SK-N-MC (cell line): ENCODE data around the gene ADRM1.
A peak's percentile ranks its signal among the peaks of the same experiment; 100 is the strongest.

Experiments used
- DNase-seq: peaks from one replicate; pipeline ENCODE4 v3.0.0-alpha.2; 2011; ENCODE audit warnings: low read depth, low spot score
- H3K27ac ChIP-seq: fragments of 200-600 bp; sonication (generic); 2 replicates; pipeline ENCODE4 v1.5.1; 2016; ENCODE audit warnings: mixed run types
- H3K36me3 ChIP-seq: fragments of 200-600 bp; sonication (generic); 2 replicates; pipeline ENCODE4 v1.6.1; 2017; ENCODE audit warnings: antibody characterized with exemption, low read length, mixed read lengths; ENCODE audit not compliant: insufficient read depth
- H3K4me3 ChIP-seq: fragments of 200-600 bp; sonication (generic); 2 replicates; pipeline ENCODE4 v1.5.1; 2016
- H3K9ac ChIP-seq: fragments of 200-600 bp; sonication (generic); 2 replicates; pipeline ENCODE4 v1.8.0; 2017; ENCODE audit warnings: mixed run types, mixed read lengths; ENCODE audit not compliant: insufficient read length
- H3K9me3 ChIP-seq: fragments of 200-600 bp; sonication (generic); 2 replicates; pipeline ENCODE4 v1.6.1; 2017; ENCODE audit warnings: low read depth, mild to moderate bottlenecking, antibody characterized with exemption, low read length, moderate library complexity, mixed read lengths
- EZH2 ChIP-seq: fragments of 200-600 bp; sonication (generic); IDR thresholded peaks from one replicate; pipeline ENCODE4 v1.6.1; 2017; ENCODE audit warnings: antibody characterized with exemption
- FOXP2 ChIP-seq: optimal IDR thresholded peaks from 2 replicates; pipeline ENCODE3; 2011; ENCODE audit warnings: mild to moderate bottlenecking, moderate library complexity; ENCODE audit not compliant: insufficient read depth; ENCODE audit errors: extremely low read length, control extremely low read depth
- POLR2AphosphoS5 ChIP-seq: IDR thresholded peaks from 2 replicates; pipeline ENCODE4 v1.6.1; 2012; ENCODE audit warnings: mild to moderate bottlenecking, low read depth, low read length, borderline replicate concordance

ADRM1 gene

DNA sequence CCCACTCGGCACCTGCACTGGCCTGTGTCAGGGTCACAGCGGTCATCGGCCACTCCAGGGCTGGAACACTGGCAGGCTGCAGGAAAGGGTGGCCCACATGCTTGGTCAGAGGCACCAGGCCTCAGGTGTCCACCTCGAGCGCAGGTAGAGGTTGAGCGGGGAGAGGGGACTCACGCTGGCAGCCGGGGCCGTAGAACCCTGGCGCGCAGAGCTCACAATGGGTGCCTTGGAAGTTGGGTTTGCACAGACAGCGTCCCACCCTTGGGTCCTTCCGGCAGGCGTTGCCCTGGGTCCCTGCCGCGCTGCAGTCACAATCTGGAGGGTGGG lies 35.5 kb downstream of the ADRM1 start:
- Histone ChIP-seq H3K9ac (no peak overlapping the region), H3K9me3 (no peaks in the 10 kb centered on the region), H3K36me3 (no peaks in the 10 kb centered on the region), H3K27ac (no peak overlapping the region), H3K4me3 (no peak overlapping the region)
- TF ChIP-seq EZH2, result no peak
- TF ChIP-seq FOXP2, result no peak
- TF ChIP-seq POLR2AphosphoS5, result no peak
- DNase-seq, result no peak

DNA sequence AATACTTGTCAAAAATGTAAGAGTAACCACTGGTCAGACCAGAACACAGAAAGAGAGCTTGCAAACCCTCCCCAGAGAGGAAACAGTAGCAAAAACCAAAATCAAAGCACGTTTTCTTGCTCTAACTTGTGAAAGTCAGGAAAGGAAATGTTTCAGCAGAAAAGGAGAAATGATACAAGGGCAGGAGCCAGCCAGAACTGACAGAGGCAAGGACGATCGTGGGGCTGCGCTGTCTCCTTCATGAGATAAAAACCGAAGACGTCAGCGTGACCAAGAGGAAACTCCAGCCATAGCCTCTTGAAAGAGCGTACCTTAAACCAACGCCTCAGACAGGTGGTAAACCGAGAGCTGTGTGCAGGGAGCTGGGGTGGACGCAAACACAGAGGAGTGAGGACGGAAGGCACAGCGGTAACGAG lies 36.9 kb downstream of the ADRM1 start:
- TF ChIP-seq EZH2 (no peak), POLR2AphosphoS5 (no peak), FOXP2 (no peak)
- Histone ChIP-seq H3K9me3 (no peaks in the 10 kb centered on the region), H3K36me3 (no peaks in the 10 kb centered on the region), H3K27ac (no peak overlapping the region), H3K9ac (no peak overlapping the region), H3K4me3 (no peak overlapping the region)
- DNase-seq, result no peak

DNA sequence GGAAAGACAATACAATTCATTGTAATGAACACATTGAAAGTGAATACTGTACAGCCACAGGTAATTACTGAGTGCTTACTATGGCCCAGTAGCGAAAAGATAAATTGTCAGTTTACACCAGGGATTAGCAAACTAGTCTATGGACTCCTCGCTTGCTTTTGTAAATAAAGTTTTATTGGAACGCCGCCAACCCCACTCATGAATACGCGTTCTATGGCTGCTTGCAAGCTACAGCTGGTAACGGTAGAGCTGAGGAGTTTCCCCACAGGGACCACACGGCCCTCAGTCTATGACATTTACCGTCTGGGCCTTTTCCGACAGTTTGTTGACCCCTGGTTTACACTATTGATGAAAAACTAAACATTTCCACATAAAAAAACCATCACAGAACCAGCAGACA lies 40.1 kb downstream of the ADRM1 start:
- H3K4me3 ChIP-seq, result no peak overlapping the region
- TF ChIP-seq POLR2AphosphoS5 (no peak), FOXP2 (no peak), EZH2 (no peak)

DNA sequence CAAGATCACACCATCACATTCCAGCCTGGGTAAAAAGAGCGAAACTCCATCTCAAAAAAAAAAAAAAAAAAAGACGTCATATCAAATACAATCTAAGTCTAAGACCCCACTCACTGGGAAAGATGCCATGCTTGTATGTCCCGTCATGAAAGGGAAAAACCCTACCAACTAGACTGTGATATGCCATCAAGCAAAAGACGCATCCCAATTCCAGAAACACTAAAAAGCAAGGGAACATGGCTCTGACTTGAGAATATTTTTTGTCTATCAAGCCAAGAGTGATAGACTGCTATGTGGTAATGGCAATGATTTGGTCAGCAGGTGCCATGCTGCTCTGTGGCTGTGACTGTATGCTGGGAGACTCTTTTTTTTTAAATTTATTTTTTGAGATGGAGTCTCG lies 41.3 kb downstream of the ADRM1 start:
- no peak overlapping the region for H3K4me3 ChIP-seq
- H3K27ac ChIP-seq, result no peak overlapping the region
- H3K36me3 ChIP-seq, result no peaks in the 10 kb centered on the region
- TF ChIP-seq POLR2AphosphoS5 (no peak), FOXP2 (no peak), EZH2 (no peak)
- no peaks in the 10 kb centered on the region for H3K9me3 ChIP-seq
- DNase-seq, result no peak
- no peak overlapping the region for H3K9ac ChIP-seq

More for the DNA sequence above, 40.1 kb downstream of the ADRM1 start:
- Histone ChIP-seq H3K9ac (no peak overlapping the region), H3K9me3 (no peaks in the 10 kb centered on the region), H3K36me3 (no peaks in the 10 kb centered on the region), H3K27ac (no peak overlapping the region)
- peak; percentile 8 for DNase-seq

DNA sequence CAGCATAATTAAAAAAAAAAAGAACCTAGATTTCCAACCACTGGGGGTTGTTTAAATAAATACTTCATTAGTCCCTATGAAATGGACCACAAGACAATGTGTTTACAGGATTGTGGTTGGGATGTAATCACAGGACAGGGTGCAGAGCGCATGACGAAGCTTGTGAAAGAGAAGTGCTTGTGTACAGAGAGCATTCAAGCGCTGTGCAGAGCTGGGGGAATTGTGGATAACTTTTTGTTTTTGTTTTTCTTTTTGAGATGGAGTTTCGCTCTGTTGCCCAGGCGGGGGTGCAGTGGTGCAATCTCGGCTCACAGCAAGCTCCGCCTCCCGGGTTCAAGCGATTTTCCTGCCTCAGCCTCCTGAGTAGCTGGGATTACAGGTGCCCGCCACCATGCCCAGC lies 42.0 kb downstream of the ADRM1 start:
- no peak overlapping the region for H3K4me3 ChIP-seq
- H3K27ac ChIP-seq, result no peak overlapping the region
- no peaks in the 10 kb centered on the region for H3K36me3 ChIP-seq
- H3K9ac ChIP-seq, result no peak overlapping the region
- DNase-seq, result no peak
- no peak for TF ChIP-seq FOXP2
- TF ChIP-seq POLR2AphosphoS5, result no peak
- TF ChIP-seq EZH2, result no peak
- no peaks in the 10 kb centered on the region for H3K9me3 ChIP-seq

DNA sequence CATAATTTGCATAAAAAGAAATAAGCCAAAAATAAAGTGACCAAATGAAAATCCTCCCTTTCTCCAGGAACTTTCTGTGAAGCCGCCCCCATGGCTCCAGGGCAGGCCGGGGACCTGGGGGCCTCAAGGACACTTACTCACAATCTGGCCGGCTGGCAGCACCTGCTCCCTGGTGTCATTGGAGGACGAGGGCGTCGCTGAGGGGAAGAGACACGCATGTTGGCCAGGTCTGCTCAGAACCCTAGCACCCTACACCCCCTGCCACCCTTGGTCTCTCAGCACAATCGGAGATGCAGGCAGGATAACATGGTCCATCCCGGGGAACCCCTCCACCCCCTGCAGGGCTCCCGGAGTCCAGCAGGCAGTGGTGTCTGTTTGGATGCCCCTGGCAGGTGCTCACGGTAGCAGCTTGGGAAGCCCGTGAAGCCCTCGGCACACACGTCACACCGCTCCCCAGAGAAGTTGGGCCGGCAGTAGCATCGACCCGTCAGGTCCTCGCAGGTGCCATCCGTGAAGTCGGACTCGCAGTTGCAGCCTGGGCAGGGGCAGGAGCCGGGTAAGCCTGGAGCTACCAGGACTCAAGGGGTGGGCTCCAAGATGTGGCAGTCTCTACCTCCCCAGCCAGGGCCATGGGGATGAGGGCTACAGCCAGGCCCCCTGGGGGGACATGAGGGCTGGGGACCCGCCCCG lies 43.0 kb downstream of the ADRM1 start:
- Histone ChIP-seq H3K9me3 (no peaks in the 10 kb centered on the region), H3K36me3 (no peaks in the 10 kb centered on the region), H3K4me3 (no peak overlapping the region), H3K27ac (no peak overlapping the region), H3K9ac (no peak overlapping the region)
- no peak for TF ChIP-seq EZH2
- no peak for TF ChIP-seq FOXP2
- no peak for TF ChIP-seq POLR2AphosphoS5
- no peak for DNase-seq

DNA sequence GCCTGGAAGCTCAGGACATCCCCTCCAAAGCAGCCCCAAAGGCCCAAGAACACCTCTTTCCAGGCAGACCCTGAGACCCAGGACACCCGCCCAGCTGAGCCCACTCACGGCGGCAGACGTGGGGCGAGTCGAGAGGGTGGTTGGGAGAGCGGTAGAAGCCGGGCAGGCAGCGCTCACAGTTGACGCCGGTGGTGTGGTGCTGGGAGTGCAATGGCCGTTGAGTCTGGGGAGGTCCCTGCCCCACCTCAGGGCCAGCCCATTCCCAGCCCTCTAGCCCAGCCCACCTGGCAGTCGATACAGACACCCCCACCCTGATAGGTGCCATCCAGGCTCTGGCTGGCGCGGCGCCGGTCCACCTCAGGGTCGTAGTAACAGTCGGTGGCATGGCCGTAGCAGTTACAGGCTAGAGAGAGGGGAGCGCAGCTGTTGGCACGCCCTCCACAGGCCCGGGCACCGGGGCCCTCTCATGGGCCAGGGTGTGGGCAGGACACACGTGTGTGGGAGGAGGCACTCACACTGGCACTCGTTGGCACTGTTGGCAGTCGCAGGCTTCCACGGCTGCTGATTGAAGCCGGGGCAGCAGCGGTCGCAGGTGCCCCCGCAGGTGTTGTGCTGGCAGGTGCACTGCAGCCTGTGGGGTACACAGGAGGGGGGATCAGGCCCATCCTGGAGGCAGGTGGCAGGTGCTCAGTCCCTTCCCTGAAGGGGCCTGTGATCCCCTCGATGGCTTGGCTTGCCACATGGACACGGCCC lies 43.8 kb downstream of the ADRM1 start:
- TF ChIP-seq POLR2AphosphoS5 (no peak), FOXP2 (no peak), EZH2 (no peak)
- Histone ChIP-seq H3K27ac (no peak overlapping the region), H3K36me3 (no peaks in the 10 kb centered on the region), H3K4me3 (no peak overlapping the region), H3K9me3 (no peaks in the 10 kb centered on the region), H3K9ac (no peak overlapping the region)
- no peak for DNase-seq

DNA sequence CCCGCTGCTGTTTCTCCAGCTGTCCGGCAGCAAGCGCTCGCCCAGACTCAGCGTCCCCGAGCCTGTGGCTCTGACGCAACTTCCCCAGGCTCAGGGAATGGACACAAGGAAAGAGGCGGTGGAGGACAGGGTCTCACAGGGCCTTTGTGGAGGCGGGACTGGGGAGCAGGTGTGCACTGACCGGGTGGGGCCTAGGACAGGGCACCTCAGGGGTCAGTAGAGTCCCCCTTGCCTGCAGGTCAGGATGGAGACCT lies 44.3 kb downstream of the ADRM1 start:
- Histone ChIP-seq H3K4me3 (no peak overlapping the region), H3K9me3 (no peaks in the 10 kb centered on the region), H3K36me3 (no peaks in the 10 kb centered on the region), H3K27ac (no peak overlapping the region), H3K9ac (no peak overlapping the region)
- TF ChIP-seq POLR2AphosphoS5, result no peak
- no peak for TF ChIP-seq FOXP2
- TF ChIP-seq EZH2, result no peak
- no peak for DNase-seq

DNA sequence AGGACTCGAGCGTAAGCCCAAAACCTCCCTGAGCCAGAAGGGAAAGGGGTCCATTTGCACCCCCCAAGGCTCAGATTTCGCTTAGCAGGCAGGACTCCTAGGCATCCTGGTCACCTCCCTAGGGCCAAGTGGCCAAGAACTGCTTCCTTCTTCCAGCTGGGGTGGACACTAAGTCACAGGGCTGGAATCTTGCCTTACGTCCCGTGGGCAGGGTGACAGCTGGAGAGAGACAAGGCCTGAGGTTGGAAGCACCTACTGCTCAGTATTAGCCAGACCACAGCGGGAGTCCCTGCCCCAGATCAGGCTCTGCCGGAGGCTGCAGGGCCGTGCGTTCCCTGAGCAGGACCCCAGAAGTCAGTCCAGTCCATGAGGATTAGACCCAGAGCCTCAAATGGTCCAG lies 44.6 kb downstream of the ADRM1 start:
- no peak for TF ChIP-seq POLR2AphosphoS5
- TF ChIP-seq EZH2, result no peak
- TF ChIP-seq FOXP2, result no peak
- DNase-seq, result no peak
- Histone ChIP-seq H3K4me3 (no peak overlapping the region), H3K27ac (no peak overlapping the region), H3K9me3 (no peaks in the 10 kb centered on the region), H3K36me3 (no peaks in the 10 kb centered on the region), H3K9ac (no peak overlapping the region)
